Measurements from ENCODE around the gene CACNA2D3.

CACNA2D3 gene

GRCh38 chr3:54827776-54828175 is 705.4 kb downstream of the CACNA2D3 start:
- peak; percentile 53 for DNase-seq

DNA sequence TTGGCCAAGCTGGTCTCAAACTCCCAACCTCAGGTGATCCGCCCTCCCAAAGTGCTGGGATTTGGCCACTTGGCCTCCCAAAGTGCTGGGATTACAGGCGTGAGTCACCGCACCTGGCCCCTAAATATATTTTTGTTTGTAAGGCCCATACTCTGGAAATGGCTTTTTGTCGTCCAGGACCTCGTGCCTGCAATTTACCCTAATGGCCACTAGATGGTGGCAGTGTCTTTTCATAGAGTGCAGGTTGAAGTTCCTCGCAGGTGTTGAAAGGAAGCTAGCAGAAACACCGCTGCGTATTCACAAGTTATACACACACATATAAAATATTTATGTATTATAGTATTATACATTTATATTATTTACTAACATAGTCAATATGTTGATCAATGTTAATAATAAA is 708.3 kb downstream of the CACNA2D3 start:
- DNase-seq, result peak; percentile 18

DNA sequence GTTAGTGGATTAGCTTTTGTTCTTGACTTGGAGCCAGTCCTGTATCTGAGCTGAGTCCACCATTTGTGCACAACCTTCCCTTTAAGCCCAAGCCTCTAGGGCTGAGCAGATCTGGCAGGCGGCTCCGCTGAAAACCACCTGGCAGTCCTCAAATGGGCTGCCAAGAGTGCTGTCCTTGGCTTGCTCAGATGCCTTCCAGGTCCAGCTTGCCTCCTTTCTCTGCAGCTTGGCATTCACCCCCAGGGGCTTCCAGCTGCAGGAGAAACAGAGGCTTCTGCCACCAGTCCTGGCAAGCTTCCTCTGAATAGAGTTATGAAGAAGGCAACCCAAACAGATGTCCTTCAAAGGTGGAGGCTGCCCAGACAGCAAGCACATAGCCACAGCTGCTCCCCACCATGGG is 708.8 kb downstream of the CACNA2D3 start:
- DNase-seq, result no peak

DNA sequence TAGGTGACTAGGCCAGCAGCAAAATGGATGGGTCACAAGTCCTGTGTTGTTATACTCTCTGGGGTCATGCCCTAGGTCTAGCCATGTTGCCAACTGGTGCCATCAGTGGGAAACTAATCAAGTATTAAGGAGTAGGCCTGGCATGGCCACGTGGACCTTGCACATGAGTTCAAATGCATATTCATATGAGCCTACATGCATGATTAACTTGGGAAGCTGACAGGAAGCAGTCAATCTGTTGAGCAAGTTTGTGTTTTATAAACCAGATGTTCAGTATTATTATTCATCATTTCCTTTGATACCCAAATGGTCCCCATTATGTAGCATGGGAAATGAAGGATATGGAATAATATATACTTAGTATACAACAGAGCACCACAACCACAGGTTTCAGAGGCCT is 710.5 kb downstream of the CACNA2D3 start:
- DNase-seq, result no peak

DNA sequence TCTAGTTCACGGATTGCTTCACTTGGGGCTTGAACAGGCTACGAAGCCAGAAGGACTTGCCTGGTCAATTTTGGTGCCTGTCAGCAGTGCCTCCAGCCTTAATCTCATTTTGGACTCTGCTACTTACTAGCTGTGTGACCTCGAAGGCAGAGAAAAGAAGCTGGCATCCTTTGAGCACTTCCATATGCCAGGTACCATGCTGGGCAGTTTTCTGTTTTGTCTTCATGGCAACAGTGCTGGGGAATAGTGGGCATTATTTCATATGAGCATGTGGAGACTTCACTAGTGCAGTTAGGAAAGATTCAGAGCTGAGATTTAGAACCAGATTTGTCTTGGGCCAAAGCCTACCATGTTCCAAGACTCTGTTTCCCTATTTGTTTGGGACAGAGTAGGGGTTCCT is 713.3 kb downstream of the CACNA2D3 start:
- no peak for DNase-seq

GRCh38 chr3:54836871-54837270 is 714.5 kb downstream of the CACNA2D3 start:
- no peak for DNase-seq

DNA sequence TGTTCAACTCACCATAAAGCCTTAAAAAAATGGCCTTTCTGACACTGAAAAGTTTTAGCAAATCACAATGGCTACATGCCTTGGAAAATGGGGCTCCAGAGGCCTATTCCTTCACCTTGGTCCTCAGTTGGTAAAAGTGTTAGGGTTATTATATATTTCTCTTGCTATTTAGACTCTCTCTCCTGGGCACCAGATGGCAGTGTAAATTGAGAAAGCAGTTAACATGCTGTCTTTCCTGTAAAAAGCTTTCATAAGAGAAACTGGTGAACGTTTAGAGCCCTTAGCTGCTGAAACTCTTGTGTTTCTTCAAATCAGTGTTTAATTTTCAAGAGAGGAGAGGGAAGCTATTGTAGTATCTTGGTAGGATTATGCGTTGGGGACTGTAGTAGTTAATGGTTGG is 715.6 kb downstream of the CACNA2D3 start:
- no peak for DNase-seq

DNA sequence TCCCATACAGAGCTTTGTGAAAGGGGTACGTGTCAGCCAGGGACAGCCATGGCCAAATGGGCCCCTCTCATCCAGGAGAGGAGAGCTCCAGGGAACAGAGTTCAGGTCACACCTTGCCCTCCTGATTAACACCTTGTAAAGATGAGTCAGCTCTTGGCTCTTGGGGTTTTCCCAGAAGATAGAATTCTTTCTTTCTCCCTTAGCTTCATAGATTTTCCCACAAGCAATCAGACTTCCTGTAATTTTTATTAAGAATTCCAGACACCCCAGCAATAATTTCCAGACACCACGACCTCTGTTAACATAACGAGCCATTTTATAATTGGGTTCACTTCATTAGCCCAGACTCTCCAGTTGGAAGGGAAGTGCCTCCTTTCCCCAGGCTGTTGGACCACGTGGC is 719.1 kb downstream of the CACNA2D3 start:
- no peak for DNase-seq

DNA sequence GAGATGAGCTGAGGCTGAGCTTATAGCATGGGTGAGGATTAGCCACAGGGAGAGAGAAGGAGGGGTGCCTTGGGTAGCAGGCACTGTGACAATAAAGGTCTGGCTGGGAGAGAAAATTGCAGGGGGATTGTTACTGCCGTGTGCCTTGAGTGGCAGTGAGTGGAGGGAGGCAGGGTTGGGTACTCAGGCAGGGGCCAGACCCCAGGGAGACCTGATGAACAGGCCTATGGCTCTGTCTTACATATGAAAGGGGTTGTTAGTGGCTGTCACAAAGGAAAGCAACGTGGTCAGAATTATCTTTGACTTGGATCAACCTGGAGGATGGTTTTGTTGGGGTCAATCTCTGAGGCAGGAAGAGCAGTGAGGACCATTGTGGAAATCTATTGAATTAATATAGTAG is 721.0 kb downstream of the CACNA2D3 start:
- DNase-seq, result no peak

- no peak for DNase-seq
These were observed 721.9 kb downstream of the CACNA2D3 start for GRCh38 chr3:54844211-54844610.

DNA sequence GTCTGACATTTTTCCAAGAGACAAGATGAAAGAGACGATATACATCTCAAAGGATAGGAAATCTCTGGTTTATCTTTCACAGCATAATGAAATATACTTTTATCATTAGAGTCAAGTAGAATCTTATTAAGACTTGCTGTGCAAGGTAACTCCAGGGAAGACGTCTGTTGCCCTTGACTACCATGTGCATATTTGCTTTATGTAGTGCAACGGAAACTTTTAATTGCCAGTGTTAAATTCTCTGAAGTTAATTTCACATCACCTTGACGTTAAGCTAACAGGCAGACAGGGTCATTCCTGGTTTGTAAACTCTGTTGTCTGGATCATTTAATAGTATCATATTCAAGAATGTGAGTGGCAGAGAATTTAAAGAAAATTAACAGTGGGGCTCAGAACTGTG is 722.7 kb downstream of the CACNA2D3 start:
- no peak for DNase-seq

- DNase-seq, result no peak
These were observed 723.2 kb downstream of the CACNA2D3 start for GRCh38 chr3:54845551-54845950.

GRCh38 chr3:54846119-54846518 is 723.8 kb downstream of the CACNA2D3 start:
- DNase-seq, result no peak

- DNase-seq, result no peak
These were observed 725.0 kb downstream of the CACNA2D3 start for GRCh38 chr3:54847361-54847760.

- DNase-seq, result no peak
These were observed 727.0 kb downstream of the CACNA2D3 start for GRCh38 chr3:54849360-54849759.

GRCh38 chr3:54850484-54851018 is 728.2 kb downstream of the CACNA2D3 start:
- no peak for DNase-seq

GRCh38 chr3:54853573-54854404 is 731.4 kb downstream of the CACNA2D3 start:
- DNase-seq, result peak; percentile 59

DNA sequence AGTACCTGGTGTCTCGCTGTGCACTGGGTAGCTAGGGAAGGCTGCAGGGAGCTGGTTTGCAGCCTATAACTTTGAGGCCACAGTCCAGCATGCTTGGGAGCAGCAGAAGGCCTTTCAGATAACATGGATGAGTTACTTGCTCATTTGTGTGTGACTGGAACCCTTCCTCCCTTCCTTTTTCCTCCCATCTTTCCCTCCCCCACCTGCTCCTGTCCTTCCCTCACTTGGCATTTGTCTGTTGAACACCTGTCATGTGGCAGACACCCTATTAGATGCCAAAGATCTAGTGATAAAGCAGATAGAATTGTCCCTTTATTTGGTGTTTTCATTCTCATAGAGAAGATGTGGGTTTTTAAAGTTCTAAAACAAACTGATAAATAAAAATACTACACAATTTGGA is 733.9 kb downstream of the CACNA2D3 start:
- DNase-seq, result no peak

- DNase-seq, result no peak
These were observed 735.0 kb downstream of the CACNA2D3 start for GRCh38 chr3:54857343-54857742.

DNA sequence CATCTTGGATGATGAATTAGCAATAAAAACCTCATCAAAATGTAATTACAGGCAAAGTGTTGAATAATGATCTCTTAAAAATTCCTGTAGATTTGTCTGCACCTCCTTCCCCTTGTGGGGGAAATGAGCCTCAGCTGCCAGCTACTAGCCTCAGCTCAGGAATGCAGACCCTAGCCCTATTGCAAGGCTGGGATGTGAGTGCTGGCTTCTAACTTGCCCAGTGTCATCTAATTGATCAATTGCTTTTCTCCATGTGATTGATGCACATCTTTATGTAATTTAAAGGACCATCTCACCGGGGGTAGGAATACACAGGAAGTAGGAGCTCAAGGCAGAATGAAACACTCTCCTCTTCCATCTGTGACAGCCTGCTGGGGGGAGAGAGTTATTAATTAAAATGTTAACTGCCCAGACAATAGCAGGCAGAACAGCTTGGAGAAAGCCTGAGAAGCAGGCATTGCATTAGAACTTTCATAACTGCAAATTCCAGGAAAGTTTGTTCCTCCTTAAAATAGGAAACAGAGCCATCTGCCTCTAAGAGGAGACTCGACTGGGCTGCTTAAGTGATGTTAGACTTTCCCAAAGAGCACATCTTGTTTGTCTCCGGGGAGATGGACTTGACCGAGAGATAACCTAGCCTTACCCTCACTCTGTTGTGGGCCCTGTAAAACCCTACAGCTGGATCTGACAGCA is 735.9 kb downstream of the CACNA2D3 start:
- DNase-seq, result peak; percentile 43

DNA sequence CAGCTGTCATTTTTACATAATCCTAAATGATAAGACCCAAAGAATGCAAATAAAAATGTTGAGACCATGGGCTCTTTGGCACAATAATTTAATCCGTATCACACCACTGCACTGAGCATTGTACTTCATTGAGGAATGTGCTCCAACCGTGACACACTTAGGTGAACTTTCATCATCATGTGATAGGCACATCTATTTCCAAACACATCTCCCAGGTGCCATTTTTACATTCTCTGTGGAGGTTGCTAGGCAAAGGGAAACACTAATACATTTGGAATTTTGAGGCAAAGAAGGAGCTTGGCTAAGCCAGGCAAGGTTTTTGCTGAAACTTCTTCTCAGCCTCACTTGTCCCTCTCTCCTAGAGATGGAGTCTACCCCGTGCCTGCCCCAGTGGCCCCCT is 736.8 kb downstream of the CACNA2D3 start:
- peak; percentile 80 for DNase-seq

GRCh38 chr3:54861248-54862067 is 739.1 kb downstream of the CACNA2D3 start:
- no peak for DNase-seq

DNA sequence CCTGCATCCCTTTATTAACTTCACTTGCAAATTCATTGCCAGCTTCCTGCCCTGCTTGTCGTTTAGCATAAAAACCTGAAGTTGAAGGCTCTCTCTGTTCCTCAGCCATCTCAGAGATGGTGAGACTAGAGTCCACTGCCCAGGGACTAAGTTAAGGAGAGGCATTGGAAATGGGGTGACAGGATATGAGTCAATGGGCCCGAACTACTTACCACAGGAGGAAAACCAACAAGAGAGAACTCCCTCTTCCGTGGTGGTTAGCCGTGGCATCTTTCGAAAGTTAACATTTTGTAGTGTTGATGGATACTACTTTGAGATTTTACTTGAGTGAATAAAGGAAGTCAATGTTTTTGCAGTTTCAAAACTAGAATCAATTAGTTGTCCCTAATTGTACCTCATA is 740.2 kb downstream of the CACNA2D3 start:
- DNase-seq, result no peak
